ENCODE results near the gene RAPGEF2.
"Not testable (repeated sequence)": the region's sequence is repeated elsewhere in the genome, so short reads cannot be mapped to it uniquely, and the experiment has no call there.

RAPGEF2 gene

DNA sequence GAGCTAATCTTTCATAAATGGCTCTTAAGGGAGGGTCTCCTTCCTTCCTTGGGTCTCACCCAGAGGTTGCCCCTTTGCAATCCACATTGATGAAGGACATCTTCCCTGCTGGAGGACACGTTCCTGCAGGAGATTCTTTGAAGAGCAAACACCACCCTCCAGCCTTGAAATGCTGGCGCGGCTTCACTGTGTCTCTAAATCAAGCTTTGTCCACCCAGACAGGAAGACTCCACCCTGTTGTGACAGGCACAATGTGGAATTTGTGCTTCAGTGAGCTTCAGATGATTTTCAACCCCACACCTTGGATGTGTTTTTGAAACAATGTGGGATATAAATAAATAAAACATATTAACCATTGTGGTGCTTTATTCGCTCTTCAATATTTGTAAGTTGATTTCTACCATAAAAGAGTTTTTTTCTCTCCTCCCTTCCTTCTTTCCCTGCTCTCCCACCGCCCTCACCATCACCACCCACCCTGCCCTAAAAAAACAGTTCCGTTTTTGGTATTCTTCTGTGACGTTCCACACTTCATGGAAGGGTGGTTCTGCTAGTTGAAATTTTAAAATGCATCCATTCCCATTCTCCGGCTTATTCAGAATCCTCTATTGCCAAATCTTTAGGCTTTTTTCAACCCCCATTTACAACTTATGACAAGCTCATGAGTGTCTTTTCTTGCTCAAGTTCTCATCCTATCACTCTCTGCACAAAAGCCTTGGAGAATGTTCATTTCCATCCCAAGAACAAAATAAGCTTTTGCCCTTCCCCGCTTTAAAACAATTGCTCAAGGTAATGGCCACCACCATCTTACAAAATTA lies 264.3 kb downstream of the RAPGEF2 start:
- DNase-seq (ENCODE audit: low read depth in 2 of 3, low spot score in 1 of 3), result no peak

DNA sequence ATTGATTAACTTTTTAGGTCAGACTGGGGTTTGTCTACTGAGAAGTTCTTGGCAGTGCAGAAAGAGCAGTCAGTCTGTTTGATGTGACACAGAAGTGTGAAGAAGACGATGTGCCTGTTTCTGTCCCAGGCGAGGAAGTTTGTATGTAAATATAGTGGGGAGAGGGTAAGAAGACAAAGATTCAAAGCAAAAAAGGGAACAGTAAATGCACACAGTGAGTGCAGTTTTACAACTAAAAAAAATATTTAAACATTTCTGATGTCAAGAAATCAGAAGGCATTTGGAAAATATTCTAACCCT lies 264.9 kb downstream of the RAPGEF2 start:
- no peak for DNase-seq (ENCODE audit: low read depth in 2 of 3, low spot score in 1 of 3)

DNA sequence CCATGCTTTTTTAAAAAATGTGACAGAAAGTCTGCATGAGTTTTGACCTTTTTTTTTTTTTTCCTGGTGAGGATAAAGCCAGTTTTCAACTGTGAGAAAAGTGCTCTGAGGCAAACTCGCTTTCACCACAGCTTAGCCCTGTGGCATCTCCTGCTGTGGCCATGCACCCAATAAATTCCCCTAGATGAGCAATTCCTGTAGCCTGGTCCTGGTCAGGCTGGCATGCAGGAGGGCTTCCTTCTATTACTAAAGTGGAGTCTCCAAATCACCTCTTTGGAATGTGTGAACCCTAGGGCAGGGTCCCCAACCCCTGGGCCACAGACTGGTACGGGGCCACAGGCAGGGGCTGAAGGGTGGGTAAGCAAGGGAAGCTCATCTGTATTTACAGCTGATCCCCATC lies 265.4 kb downstream of the RAPGEF2 start:
- no peak for DNase-seq (ENCODE audit: low read depth in 2 of 3, low spot score in 1 of 3)

DNA sequence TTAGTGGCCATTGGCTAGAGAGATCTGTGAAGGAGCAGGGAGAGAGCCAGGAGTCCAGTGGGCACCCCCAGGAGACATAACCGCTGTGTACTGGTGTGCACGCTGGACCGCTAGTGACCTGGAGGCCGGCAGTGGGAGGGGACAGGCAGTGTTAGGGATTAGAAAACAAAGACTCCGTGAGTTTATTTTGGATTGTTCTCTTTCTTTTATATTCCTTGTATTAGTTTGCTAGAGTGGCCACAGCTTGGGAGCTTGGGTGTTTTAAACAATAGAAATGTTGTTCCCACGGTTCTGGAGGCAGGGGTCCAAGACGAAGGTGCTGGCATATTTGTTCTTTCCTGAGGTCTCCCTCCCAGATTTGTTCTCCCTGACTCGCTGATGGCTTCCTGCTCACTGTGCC lies 266.4 kb downstream of the RAPGEF2 start:
- no peak for DNase-seq (ENCODE audit: low read depth in 2 of 3, low spot score in 1 of 3)

DNA sequence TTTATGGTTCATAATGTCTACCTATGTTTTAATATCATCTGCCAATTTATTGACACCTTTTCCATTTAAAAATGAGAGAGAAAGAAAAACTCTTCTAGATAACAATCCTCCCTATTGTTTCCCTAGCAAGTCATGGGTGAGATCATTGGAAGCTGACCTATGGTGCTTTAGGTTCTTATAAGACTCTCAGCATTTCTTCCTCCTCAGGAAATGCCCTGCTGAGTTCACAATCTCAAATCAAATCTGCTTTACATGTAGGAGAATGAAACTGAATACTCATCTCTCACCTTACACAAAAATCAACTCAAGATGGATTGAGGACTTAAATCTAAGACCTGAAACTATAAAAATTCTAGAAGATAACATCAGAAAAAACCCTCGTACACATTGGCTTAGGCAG lies 267.4 kb downstream of the RAPGEF2 start:
- DNase-seq (ENCODE audit: low read depth in 2 of 3, low spot score in 1 of 3), result no peak

DNA sequence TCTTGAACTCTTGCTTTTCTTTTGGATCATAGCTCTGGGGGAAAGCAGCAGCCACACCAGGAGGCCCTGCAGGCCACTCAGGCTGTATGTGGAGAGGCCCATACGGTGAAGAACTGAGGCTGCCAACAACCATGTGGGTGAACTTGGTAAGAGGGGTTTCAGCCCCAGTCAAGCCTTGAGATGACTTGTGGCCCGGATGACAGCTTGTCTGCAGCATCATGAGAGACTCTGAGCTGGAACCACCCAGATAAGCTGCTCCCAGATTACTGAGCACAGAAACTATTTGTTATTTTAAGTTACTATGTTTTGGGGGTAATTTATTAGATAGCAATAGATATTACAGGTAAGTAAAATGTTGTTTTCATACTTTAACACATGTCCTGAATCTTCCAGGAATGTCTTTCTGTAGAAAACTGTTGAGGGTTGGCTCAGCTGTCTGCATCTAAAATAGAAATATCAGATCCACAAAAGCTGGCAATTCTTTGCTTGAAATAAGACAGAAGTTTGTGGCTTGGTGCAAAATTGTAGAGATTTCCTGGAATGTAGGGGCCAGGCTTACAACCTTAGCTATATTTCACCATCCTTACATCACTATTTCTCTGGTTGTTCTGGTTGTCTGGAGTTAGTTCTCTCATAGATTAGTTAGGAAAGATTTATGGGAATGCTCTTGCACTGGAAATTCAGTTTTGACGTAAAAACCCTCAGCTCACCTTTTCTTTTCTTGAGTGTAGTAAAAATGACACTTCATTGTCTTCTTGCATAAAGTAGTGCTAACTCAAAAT lies 272.1 kb downstream of the RAPGEF2 start:
- no peak for DNase-seq (ENCODE audit: low read depth in 2 of 3, low spot score in 1 of 3)

DNA sequence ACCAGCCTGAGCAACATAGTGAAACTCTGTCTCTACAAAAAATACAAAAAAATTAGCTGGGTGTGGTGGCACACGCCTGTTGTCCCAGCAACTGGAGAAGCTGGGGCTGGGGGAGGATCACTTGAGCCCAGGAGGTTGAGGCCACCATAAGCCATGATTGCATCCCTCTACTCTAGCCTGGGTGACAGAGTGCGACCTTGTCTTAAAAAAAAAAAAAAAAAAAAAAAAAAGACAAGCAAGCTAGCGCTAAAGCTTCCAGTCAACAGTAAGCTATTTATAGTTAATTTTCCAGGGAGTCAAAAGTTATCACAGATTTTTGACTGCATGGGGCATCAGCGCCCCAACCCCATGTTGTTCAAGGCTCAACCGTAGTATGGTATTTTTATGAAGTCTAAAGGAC lies 273.4 kb downstream of the RAPGEF2 start:
- no peak for DNase-seq (ENCODE audit: low read depth in 2 of 3, low spot score in 1 of 3)

DNA sequence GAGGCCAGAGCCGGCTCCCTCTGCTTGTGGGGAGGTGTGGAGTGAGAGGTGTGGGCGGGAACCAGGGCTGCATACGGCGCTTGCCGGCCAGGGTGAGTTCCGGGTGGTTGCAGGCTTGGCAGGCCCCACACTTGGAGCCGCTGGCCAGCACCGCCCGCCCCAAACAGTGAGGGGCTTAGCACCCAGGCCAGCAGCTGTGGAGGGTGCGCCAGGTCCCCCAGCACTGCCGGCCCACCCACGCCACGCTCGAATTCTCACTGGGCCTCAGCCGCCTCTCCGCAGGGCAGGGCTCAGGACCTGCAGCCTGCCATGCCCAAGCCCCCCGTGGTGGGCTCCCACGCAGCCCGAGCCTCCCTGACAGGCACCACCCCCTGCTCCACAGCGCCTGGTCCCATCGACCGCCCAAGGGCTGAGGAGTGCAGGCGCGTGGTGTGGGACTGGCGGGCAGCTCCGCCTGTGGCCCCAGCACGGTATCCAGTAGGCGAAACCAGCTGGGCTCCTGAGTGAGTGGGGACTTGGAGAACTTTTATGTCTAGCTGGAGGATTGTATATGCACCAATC lies 275.3 kb downstream of the RAPGEF2 start:
- DNase-seq (ENCODE audit: low read depth in 2 of 3, low spot score in 1 of 3), result no peak

DNA sequence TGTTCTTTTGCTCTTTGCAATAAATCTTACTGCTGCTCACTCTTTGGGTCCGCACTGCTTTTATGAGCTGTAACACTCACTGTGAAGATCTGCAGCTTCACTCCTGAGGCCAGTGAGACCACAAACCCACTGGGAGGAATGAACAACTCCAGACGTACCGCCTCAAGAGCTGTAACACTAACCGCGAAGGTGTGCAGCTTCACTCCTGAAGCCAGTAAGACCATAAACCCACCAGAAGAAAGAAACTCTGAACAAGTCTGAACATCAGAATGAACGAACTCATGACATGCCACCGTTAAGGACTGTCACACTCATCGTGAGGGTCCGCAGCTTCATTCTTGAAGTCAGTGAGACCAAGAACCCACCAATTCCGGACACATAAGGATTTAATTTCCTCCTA lies 276.2 kb downstream of the RAPGEF2 start:
- DNase-seq (ENCODE audit: low read depth in 2 of 3, low spot score in 1 of 3), result not testable (repeated sequence)

DNA sequence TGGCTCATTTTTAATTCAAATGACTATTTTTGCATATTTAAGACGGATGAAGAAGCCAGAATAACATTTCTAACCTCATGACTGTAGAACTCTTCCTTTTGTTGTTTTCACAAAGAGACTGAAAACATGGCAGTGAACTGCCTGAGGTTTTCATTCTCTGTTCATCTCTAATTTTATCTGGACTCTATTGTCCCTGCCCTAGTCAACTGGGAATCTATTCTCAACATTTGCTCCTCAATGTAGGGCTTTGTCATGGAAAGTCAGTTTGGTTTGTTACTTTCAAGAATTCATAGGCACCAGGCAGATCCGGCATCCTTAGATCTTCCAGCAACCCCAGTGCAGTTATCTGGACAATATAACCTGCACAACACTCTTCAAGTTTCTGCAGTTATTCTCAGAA lies 277.0 kb downstream of the RAPGEF2 start:
- no peak for DNase-seq (ENCODE audit: low read depth in 2 of 3, low spot score in 1 of 3)

DNA sequence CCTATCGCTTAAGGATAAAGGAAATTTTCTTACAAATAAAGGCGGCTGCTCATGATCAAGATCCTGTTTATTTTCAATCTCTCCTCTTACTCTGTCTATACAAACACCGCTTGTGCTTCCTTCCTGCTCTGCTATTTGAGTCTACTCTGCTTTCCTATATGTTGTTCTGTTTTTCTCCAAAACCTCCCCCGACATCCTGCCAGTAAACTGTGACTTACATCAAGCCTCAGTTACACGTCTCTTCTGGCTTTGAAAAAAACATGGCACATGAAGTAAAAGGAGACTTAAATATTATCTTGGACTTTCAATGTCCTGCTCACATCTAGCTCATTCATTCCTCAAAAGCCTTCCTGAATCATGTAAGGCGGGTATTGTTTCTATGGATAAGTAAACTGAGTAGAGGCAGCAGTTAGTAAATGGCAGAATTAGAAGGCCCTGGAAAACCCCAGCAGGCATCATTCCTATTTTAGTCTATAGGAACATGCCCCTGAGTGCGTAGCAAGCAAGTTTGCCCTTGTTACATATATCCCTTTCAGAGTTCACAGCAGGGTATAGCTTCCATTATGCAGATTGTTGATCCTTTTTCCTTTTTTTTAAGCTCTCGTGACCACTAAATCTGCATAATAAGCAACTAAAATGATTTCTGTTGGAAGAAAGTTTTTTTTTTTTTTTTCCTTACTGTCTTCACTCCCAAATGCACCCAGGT lies 280.1 kb downstream of the RAPGEF2 start:
- DNase-seq (ENCODE audit: low read depth in 2 of 3, low spot score in 1 of 3), result no peak

DNA sequence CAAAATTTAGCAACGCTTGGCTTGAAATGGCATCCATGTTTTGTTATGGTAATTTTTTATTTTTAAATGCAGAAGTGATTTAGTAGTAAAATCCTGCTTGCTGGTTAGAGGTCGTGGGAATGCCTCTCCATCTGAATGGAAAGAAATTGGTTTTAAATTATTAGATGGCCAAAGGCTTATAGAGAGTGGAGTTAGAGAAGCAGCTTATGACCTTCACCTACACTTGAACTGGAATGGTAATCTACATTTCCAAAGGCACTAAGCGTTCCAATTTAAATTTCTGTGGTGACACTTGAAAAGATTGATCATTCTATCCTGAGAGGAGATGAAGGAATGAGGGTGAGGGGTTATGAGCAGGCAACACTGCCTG lies 280.7 kb downstream of the RAPGEF2 start:
- DNase-seq (ENCODE audit: low read depth in 2 of 3, low spot score in 1 of 3), result no peak

DNA sequence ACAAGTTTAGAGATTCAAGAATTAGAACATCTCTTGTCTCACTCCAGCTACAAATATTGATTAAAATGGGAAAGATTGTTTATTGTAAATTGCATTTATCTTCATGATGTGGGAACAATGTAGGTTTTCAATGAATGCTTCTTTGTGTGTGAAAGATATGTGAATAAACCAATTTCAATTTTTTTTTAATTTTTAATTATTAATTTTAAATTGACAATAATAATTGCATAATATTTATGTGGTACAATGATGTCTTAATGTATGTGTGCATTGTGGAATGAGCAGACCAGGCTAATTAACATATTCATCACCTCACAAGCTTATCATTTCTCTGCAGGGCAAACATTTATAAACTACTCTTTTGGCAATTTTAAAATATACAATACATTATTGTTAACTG lies 281.1 kb downstream of the RAPGEF2 start:
- DNase-seq (ENCODE audit: low read depth in 2 of 3, low spot score in 1 of 3), result no peak

DNA sequence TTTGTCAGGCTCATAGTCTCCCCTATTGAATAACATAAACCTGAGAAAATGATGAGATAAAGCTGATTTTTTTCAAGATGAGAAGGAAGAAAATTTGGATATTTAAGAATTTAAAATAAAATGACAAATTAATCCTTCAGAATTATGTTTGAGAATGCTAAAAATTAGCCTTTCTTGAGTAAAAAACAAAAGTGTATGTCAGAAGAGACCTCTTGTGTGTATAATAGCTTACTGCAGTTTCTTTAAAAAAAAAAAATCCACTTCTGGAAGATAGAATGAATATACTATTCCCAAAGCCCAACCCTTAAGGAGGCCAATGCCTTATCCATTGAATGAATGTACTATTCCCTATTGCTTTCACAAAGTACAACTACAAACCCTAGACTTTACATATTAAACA lies 281.8 kb downstream of the RAPGEF2 start:
- DNase-seq (ENCODE audit: low read depth in 2 of 3, low spot score in 1 of 3), result no peak

DNA sequence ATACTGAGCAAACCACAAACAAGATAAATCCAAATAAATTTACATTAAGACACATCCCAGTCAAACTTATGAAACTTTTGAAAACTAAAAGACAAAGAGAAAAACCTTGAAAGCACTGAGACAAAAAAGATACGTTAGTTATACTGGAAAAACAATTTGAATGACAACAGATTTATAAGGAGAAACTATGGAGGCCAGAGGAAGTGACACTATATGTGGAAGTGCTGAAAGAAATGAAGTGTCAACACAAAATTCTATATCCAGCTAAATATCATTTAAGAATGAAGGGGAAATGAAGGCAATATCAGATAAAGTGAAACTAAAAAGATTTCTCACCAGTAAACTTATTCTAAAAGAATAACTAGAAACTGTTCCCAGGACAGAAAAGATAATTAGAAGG lies 283.7 kb downstream of the RAPGEF2 start:
- DNase-seq (ENCODE audit: low read depth in 2 of 3, low spot score in 1 of 3), result no peak

DNA sequence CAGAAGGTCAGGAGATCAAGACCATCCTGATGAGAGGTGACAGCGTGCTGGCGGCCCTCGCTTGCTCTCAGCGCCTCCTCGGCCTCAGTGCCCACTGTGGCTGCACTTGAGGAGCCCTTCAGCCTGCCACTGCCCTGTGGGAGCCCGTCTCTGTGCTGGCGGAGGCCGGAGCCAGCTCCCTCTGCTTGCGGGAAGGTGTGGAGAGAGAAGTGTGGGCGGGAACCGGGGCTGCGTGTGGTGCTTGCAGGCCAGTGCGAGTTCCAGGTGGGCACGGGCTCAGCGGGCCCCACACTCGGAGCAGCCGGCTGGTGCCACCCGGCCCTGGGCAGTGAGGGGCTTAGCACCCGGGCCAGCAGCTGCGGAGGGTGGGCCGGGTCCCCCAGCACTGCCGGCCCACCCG lies 286.9 kb downstream of the RAPGEF2 start:
- DNase-seq (ENCODE audit: low read depth in 2 of 3, low spot score in 1 of 3), result no peak

DNA sequence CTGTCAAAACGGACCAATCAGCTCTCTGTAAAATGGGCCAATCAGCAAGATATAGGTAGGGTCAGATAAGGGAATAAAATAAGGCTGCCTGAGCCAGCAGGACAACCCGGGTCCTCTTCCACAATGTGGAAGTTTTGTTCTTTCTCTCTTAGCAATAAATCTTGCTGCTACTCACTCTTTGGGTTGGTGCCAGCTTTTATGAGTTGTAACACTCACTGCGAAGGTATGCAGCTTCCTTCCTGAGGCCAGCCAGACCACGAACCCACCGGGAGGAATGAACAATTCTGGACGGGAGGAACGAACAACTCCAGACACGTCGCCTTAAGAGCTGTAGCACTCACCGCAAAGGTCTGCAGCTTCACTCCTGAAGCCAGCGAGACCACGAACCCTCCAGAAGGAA lies 287.8 kb downstream of the RAPGEF2 start:
- DNase-seq (ENCODE audit: low read depth in 2 of 3, low spot score in 1 of 3), result no peak

DNA sequence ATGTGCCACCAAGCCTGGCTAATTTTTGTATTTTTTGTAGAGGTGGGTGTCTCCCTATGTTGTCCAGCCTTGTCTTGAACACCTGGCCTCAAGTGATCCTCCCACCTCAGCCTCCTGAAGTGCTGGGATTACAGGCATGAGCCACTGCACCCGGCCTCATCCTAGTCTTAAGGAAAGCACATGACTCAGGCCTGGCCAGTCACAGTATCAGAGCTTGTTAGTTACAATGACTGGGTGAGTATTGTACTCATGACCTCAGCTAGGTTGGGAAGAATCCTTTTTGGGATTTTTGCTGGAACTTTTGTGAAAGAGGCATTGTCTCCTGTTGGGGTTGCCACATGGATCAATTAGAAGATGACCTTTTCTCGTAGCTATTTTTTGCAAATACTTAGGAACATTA lies 292.8 kb downstream of the RAPGEF2 start:
- DNase-seq (ENCODE audit: low read depth in 2 of 3, low spot score in 1 of 3), result no peak

DNA sequence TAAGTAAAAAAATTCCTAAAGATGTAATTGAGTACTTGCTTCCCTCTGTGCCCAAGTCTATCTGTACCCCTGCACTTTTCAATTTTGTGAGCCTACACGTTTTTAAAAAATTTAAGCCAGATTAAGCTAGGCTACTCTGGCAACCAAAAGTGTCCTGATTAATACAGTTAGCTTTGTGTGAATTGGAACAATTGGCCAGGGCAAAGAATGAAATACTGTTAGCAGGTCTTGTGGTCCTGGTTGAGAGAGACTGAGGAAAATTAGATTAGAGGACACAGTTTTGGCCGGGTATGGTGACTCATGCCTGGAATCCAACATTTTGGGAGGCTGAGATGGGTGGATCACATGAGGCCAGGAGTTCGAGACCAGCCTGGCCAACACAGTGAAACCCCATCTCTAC lies 293.3 kb downstream of the RAPGEF2 start:
- DNase-seq (ENCODE audit: low read depth in 2 of 3, low spot score in 1 of 3), result no peak

DNA sequence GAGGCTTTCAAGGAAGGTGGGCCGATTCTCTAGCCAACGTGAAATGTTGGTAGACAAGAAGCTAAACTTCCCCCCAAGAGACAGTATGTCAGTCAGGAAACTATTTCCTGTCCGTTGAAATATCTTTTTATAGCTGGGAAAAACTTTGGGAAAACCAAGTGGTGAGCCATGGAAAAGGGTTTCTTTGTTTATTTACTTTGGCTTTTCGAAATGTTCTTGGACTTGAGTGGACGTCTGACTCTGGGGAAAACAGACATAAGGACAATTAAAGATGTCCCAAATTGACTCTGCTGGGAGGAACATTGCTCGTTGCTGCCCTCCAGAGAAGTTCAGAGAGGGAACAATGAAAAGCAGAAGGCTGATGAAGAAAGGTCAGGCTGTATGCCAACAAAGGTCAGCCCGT lies 295.4 kb downstream of the RAPGEF2 start:
- DNase-seq (ENCODE audit: low read depth in 2 of 3, low spot score in 1 of 3), result no peak

DNA sequence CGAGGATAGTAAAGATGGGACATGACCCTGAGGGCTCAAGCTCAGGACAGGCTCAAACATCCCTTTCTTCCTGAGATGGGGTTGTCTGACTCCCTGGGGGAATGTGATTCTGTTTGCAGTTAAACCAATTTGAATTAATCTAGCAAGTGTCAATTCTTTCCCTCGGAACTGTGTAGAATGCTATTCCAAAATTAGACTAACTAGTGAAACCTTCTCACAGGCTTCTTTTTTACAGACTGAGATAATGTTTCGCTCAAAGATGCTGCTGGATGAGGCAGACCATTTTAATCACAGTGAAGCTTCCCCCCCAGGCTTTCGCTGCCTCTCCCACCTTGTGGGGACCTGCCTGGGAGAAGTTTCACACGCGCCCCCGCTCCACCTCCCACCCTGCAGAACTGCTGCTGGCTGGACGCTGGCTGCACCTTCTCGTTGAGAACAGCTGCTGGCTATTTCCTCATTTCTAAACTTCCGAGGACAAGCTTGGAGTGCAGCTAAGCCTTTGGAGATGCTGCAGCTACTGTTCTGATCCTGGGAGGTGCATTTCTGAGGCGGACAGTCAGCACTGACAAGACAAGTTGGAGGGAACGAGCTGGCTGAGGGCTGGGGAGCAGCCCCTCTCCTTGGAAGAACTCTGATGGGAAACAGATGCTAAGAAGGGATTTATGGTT lies 297.8 kb downstream of the RAPGEF2 start:
- DNase-seq (ENCODE audit: low read depth in 2 of 3, low spot score in 1 of 3), result no peak

All from stimulated activated CD4-positive, alpha-beta T cell treated with anti-CD3 and anti-CD28 coated beads, Interleukin-12 subunit alpha, Interleukin-12 subunit beta, amount 100 ng/mL, for 48 hours (primary cell).